ENCODE results near the gene PCDH9.

The PCDH9 gene, protein sequence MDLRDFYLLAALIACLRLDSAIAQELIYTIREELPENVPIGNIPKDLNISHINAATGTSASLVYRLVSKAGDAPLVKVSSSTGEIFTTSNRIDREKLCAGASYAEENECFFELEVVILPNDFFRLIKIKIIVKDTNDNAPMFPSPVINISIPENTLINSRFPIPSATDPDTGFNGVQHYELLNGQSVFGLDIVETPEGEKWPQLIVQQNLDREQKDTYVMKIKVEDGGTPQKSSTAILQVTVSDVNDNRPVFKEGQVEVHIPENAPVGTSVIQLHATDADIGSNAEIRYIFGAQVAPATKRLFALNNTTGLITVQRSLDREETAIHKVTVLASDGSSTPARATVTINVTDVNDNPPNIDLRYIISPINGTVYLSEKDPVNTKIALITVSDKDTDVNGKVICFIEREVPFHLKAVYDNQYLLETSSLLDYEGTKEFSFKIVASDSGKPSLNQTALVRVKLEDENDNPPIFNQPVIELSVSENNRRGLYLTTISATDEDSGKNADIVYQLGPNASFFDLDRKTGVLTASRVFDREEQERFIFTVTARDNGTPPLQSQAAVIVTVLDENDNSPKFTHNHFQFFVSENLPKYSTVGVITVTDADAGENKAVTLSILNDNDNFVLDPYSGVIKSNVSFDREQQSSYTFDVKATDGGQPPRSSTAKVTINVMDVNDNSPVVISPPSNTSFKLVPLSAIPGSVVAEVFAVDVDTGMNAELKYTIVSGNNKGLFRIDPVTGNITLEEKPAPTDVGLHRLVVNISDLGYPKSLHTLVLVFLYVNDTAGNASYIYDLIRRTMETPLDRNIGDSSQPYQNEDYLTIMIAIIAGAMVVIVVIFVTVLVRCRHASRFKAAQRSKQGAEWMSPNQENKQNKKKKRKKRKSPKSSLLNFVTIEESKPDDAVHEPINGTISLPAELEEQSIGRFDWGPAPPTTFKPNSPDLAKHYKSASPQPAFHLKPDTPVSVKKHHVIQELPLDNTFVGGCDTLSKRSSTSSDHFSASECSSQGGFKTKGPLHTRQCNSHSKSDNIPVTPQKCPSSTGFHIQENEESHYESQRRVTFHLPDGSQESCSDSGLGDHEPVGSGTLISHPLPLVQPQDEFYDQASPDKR (N-terminal part only)

DNA sequence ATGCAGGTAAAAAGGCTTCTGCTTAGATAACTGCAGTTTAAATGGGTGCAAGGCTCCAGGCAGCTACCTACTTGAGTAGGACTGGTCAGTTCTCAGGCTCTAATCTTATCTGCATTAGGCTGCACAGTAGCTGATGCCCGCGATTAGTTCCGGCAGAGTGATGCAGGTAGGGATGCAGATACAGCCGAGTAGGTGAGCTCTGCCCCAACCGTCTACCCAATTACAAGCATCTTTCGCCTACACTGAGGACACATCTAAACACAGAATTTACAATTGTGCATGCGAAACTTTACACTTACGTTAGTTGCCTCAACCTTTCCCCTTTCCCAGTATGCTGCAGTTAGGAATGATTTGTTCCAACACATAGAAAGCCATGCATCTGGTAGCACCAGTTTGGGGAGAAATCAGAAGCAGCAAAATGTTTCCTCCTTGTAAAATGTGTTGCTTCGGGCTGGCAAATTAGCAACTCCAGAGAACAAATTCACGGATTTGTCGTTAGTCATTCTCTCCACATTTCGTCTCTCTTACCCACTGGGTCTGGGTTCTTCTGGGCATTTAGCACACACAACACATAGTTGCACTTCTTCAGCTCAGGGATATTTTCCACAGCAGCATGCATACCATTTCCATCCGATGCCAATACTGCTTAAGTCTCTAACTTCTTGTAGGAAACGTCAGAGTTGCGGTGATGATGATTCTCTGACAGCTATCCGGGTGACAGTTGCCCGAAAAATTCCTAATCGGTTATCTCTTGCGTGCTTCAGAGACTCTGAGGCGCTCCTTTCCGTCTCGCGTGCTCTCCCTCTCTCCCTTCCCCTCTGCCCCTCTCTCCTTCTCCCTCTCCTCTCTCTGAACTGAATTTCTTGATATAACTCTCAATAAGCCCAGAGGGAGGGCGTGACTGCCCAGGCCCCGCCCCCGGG, at the start of gene PCDH9:
Gene PCDH9, minus strand, starts transcription at position 856 of the 923 bp plus-strand sequence. CDS start 1,896 bp downstream, outside the sequence.
- no peak for DNase-seq (ENCODE audit: low spot score)

- no peak for DNase-seq (ENCODE audit: low spot score)
Observed at GRCh38 chr13:67278235-67278634, 48.1 kb upstream of the PCDH9 start.

- DNase-seq (ENCODE audit: low spot score), result no peak
Observed at GRCh38 chr13:67277581-67277980, 47.4 kb upstream of the PCDH9 start.

GRCh38 chr13:67275351-67275960, 45.3 kb upstream of the PCDH9 start:
- DNase-seq (ENCODE audit: low spot score), result no peak

- no peak for DNase-seq (ENCODE audit: low spot score)
Observed at GRCh38 chr13:67273001-67273400, 42.9 kb upstream of the PCDH9 start.

DNA sequence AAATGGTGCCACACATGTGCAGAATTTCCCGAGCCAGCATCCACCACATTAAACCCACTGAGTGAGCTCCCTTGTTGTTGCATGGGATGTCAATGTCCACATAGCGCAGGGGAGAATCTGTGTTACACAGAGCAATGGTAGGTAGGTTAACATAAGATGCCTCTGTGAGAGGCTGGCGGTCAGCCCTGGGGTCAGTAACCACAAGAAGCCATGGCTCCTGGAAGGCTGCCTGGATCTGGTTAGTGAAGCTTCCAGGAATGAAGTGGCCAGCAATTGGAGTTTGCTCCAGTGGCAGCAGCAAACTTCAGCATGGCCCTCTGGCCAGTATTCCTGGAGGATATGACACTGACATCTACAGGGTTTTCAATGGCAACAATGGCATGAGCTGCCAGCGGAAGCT, 37.0 kb upstream of the PCDH9 start:
- no peak for DNase-seq (ENCODE audit: low spot score)

DNA sequence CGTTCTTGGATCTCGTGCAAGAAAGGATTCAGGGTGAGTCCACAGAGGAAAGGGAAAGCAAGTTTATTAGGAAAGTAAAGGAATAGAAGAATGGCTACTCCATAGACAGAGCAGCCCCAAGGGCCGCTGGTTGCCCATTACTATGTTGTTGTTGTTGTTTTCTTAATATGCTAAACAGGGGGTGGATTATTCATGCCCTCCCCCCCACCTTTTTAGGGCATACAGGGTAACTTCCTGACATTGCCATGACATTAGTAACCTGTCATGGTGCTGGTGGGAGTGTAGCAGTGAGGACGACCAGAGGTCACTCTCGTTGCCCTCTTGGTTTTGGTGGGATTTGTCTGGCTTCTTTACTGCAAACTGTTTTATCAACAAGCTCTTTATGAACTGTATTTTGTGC, 29.1 kb upstream of the PCDH9 start:
- DNase-seq (ENCODE audit: low spot score), result no peak

- DNase-seq (ENCODE audit: low spot score), result no peak
Observed at GRCh38 chr13:67258482-67258881, 28.3 kb upstream of the PCDH9 start.

- DNase-seq (ENCODE audit: low spot score), result no peak
Observed at GRCh38 chr13:67238861-67239260, 8.7 kb upstream of the PCDH9 start.

DNA sequence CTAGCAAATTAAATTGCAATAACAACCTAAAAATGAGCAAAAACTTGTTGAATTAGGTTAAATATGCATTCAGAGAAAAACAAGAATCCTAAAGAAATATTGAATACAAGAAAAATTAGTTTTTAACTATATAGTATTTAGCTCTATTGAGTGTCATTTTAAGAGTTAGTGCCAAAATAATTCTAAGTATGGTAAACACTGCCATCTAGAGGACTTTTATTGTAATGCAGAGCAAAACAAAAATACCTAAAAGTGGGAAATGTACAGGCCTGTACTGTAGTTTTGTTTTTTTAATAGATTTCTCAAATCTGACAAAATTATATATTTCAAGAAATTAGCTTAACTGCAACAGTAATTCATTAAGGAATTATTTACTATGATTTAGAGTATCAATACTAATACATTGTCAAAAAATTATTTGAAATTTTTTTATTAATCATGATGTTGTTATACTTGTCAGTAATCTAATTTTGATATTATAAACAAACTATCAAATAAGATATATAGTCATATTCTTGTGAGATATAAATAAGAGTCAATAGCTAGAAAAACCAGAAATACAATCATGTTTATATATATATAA, 8.2 kb upstream of the PCDH9 start:
- peak; percentile 73 for DNase-seq (ENCODE audit: low spot score)

DNA sequence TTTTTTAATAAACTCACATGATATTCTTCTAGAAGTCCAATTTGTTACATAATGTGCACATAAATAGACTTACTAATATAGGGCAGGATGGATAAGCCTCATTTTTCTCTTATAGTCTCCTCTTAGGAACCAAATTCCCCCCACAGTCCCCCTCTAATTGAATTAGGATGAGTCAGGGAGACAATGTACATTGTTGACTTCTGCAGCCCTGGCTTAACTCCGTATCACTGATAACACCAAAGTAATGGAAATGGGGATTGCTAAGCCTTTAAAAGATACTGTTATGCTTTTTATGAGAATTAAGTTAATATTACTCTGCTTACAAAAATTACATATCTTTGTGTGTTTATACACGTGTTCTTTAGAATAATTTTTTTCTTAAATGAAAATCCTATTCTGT, 5.1 kb upstream of the PCDH9 start:
- DNase-seq (ENCODE audit: low spot score), result no peak

DNA sequence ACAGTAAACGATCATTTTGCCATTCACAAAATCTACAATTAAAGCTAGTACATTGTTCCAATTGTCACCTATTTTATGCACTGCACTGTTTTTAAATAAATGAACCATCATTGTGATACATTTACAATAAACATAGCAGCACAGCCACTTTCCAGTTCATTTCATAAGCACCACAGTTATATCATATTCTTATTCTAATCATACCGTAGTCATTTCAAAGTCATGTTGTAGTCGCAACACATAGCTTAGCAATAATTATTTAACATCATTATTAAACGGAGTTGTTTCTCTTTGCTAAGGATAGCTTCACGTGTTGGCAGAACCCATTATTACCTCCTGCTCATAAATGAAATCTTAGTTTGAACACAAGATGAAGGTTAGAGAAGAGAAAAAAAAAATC, 2.2 kb upstream of the PCDH9 start:
- peak; percentile 18 for DNase-seq (ENCODE audit: low spot score)

DNA sequence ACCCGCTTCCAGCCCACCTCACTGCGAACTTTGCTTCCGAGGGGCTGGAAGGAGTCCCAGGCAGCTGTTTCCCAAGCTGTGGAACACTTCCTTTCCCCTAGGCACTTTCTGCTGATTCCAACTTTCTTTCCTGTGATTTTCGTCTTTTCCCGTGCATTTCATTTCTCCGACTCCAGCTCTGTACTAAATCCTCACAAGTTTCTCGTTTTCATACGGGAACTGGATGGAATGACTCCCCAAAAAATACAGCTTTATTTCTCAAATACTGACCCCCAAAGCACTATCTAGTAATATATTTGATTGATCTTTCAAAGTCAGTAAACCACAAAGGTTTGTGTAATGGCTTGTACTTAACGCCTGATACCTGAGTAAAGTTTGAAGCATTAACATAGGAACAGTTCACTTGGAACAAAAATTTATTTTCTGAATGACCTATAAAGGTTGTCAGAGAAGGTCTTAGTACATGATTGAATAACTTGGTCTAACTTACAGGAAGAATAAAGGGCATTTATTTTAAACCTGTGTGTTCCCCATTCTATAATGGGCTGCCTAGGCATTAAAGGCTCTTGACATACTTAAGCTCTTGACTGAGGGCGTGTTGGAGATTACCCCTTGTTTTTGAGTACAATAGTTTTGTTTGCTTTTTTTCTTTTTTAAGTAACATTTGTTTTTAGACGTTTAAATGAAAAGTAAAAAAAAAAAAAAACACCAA, 1.3 kb upstream of the PCDH9 start:
- peak; percentile 46 for DNase-seq (ENCODE audit: low spot score)

- DNase-seq (ENCODE audit: low spot score), result peak; percentile 99
Observed at GRCh38 chr13:67230404-67231288, 510 bp upstream of the PCDH9 start.

- DNase-seq (ENCODE audit: low spot score), result peak; percentile 67
Observed at GRCh38 chr13:67228916-67229315, 1.2 kb downstream of the PCDH9 start.

- DNase-seq (ENCODE audit: low spot score), result peak; percentile 49
Observed at GRCh38 chr13:67228031-67228430, 2.1 kb downstream of the PCDH9 start.

DNA sequence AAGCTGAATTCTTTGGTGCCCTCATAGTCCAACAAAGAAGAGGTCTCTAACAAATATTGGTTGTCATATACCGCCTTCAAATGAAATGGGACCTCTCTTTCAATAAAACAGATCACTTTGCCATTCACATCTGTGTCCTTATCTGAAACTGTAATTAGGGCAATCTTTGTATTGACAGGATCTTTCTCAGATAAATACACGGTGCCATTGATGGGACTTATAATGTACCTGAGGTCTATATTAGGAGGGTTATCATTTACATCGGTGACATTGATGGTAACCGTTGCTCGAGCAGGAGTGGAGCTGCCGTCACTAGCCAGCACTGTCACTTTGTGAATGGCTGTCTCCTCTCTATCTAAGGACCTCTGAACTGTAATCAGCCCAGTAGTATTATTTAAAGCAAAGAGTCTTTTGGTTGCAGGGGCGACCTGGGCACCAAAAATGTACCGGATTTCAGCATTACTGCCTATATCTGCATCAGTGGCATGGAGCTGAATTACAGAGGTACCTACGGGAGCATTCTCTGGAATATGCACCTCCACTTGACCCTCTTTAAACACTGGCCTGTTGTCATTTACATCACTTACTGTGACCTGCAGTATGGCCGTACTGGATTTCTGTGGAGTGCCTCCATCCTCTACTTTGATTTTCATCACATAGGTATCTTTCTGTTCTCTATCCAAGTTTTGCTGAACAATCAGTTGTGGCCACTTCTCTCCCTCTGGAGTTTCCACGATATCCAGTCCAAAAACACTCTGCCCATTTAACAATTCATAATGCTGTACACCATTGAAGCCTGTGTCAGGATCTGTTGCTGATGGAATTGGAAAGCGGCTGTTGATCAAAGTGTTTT, 2.8 kb downstream of the PCDH9 start:
- peak; percentile 47 for DNase-seq (ENCODE audit: low spot score)

DNA sequence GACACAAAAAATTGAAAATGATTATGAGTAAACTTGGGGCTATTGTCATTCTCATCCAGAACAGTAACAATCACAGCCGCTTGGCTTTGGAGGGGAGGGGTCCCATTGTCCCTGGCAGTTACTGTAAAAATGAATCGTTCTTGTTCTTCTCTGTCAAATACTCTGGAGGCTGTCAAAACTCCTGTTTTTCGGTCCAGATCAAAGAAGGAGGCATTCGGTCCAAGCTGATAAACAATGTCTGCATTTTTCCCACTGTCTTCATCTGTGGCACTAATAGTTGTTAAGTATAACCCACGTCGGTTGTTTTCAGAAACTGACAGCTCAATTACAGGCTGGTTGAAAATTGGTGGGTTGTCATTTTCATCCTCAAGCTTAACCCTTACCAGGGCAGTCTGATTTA, 3.4 kb downstream of the PCDH9 start:
- peak; percentile 63 for DNase-seq (ENCODE audit: low spot score)

Measured in pons (tissue), 1 donor.